Heart left ventricle (tissue), 16 donors: Measurements from ENCODE around the gene GUCY2C. TPM values are rescaled to one million over a fixed set of nuclear protein-coding genes. Genes with fewer than 3 reads are reported as not detected.

Experiments
- ATAC-seq, 4 donors: fragments of 200-7000 bp; cut with Tn5 transposase; one replicate each; pipeline ENCODE4 v1.9.1; 2020 to 2022; ENCODE audit warnings: moderate library complexity in 4 of 4, mild to moderate bottlenecking in 3 of 4, moderate number of reproducible peaks in 1 of 4
- DNase-seq, 5 donors: peaks; one replicate each; pipeline ENCODE4 v3.0.0-alpha.2; 2020
- H3K27ac ChIP-seq, 12 donors: fragments of 200-600 bp; sonication (generic) in 4 of 12; one replicate each; pipeline versions ENCODE4 v1.5.0 to v1.8.0; 2016 to 2022; ENCODE audit warnings: mild to moderate bottlenecking in 2 of 12
- H3K27me3 ChIP-seq, 9 donors: fragments of 200-600 bp; sonication (generic) in 2 of 9; one replicate each; pipeline versions ENCODE4 v1.5.1 to v1.8.0; 2016 to 2022; ENCODE audit warnings: mild to moderate bottlenecking in 3 of 9
- H3K36me3 ChIP-seq, 9 donors: fragments of 200-600 bp; sonication (generic) in 2 of 9; one replicate each; pipeline versions ENCODE4 v1.5.0 to v1.8.0; 2018 to 2022; ENCODE audit warnings: mild to moderate bottlenecking in 2 of 9
- H3K4me1 ChIP-seq, 12 donors: fragments of 200-600 bp; sonication (generic) in 4 of 12; one replicate each; pipeline versions ENCODE4 v1.5.0 to v1.8.0; 2016 to 2022; ENCODE audit warnings: mild to moderate bottlenecking in 3 of 12
- H3K4me3 ChIP-seq, 12 donors: fragments of 200-600 bp; sonication (generic) in 4 of 12; one replicate each; pipeline versions ENCODE4 v1.5.0 to v1.8.0; 2017 to 2022; ENCODE audit warnings: mild to moderate bottlenecking in 9 of 12, moderate library complexity in 4 of 12
- H3K9me3 ChIP-seq, 12 donors: fragments of 200-600 bp; sonication (generic) in 4 of 12; one replicate each; pipeline versions ENCODE4 v1.5.0 to v1.8.0; 2016 to 2022; ENCODE audit warnings: mild to moderate bottlenecking in 1 of 12
- POLR2A ChIP-seq, 2 donors: fragments of 450-650 bp; IDR thresholded peaks; one replicate each; pipeline ENCODE4 v1.6.1; 2017; ENCODE audit warnings: antibody characterized with exemption in 2 of 2, mild to moderate bottlenecking in 2 of 2, moderate library complexity in 2 of 2
- WGBS, 4 donors: extraction: QIAGEN DNeasy Blood & Tissue Kit in 2 of 4; methylation state at CpG; one replicate each; pipeline versions ENCODE4 v1.1.5 to v1.1.7; 2013 to 2018; 5-methylcytosine and 5-hydroxymethylcytosine counted together
- intact Hi-C, 10 donors: fragments of 100-400 bp; cut with DNase I; formaldehyde crosslinking; loops; one replicate each; pipeline versions ENCODE4 v1.11.1 to v1.14.2; 2022
- polyA plus RNA-seq, 2 donors: library from polyadenylated mRNA; stranded (reverse); fragments of 200-250 nt; gene quantifications; one replicate each; pipeline ENCODE4 v1.2.3, GENCODE V29; 2013
- total RNA-seq, 9 donors: library from RNA; depleted of rRNA in 2 of 9; stranded (reverse); fragments of >200 nt in 2 of 9; fragmentation: NEBNext Ultra II Directional in 3 of 9; extraction: Animal tissue kit (Norgen Biotek cat#: 25700) in 3 of 9; gene quantifications; one replicate each; pipeline versions ENCODE4 v1.1.0 to v1.2.4, GENCODE V29; 2016 to 2023
- TF ChIP-seq, protein P1 (sequence below), 12 donors: fragments of 200-600 bp; sonication (generic) in 4 of 12; IDR thresholded peaks; one replicate each; pipeline versions ENCODE4 v1.5.0 to v1.8.0; 2018 to 2022; ENCODE audit warnings: antibody characterized with exemption in 12 of 12, mild to moderate bottlenecking in 5 of 12
- donor health status: ischemic (EF 13 %, LVEDD 7.1; RV severe dilation, severe dysfunction).
- donor health status: healthy with polysubstance abuse.
- donor health status: DM: no; HTN: yes; CAD: no.
- donor health status: DM: no; HTN: no; CAD: no.
- donor health status: ischemic (EF 25% LVEDD 6.9; RV normal size, moderate dysfunction).
- donor health status: ischemic (EF 25% LVEDD 5.7; RV mildly dilated, moderate dysfunction).
- donor health status: healthy.
- donor health status: DM: yes; HTN: yes; CAD: no.
- donor health status: ischemic (EF 35%, LVEDD 5.7; RV mildly dilated, moderate dysfunction).
- donor health status: nonischemic (EF 11% LVEDD 7.7; RV severe dilation, severe dysfunction).
- donor health status: DM: yes; HTN: yes; CAD: no.
- donor health status: PGD.
- donor health status: ischemic (EF 29% LVEDD 5.4; RV normal size, mild dysfunction).
- donor health status: nonischemic (EF 23%, LVEDD 6.1; RV moderate dilation, normal function).

Gene GUCY2C
- total and polyA plus RNA-seq, 11 donors: 0.03 to 0.15 TPM; not detected in 9

DNA sequence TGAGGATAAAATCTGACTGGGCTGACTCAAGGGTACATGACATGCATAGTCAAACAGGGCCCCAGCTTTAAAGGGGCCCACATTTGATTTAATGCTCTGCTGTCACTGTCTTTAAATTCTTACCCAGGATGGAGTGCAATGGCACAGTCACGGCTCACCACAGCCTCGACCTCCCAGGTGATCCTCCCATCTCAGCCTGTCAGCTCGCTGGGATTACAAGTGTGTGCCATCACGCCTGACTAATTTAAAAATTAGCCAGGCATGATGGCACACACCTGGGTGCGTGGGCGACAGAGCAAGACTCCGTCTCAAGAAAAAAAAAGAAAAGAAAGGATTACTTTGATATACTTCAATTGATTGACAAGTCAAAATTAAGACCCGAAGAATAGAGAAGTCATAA, 119.5 kb downstream of the GUCY2C start:
- DNase-seq: no peak
- intact Hi-C loops: no loop called here
- Histone ChIP-seq H3K27ac (no peak overlapping the region), H3K36me3 (peaks cover 0 to 5% (median 0%) of the 10 kb centered on the region in 9 donors), H3K4me1 (peaks cover 0 to 28% (median 0%) of the 10 kb centered on the region in 12 donors), H3K9me3 (no peaks in the 10 kb centered on the region), H3K4me3 (no peak overlapping the region), H3K27me3 (no peaks in the 10 kb centered on the region)
- whole genome bisulfite sequencing, 4 donors: 79 to 84% (median 82%) methylated on average over 8 of the region's 8 CpGs
- no peak for ATAC-seq
- TF ChIP-seq, protein P1, sequence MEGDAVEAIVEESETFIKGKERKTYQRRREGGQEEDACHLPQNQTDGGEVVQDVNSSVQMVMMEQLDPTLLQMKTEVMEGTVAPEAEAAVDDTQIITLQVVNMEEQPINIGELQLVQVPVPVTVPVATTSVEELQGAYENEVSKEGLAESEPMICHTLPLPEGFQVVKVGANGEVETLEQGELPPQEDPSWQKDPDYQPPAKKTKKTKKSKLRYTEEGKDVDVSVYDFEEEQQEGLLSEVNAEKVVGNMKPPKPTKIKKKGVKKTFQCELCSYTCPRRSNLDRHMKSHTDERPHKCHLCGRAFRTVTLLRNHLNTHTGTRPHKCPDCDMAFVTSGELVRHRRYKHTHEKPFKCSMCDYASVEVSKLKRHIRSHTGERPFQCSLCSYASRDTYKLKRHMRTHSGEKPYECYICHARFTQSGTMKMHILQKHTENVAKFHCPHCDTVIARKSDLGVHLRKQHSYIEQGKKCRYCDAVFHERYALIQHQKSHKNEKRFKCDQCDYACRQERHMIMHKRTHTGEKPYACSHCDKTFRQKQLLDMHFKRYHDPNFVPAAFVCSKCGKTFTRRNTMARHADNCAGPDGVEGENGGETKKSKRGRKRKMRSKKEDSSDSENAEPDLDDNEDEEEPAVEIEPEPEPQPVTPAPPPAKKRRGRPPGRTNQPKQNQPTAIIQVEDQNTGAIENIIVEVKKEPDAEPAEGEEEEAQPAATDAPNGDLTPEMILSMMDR (IDR thresholded peaks at IDR 0.05): no peak
- no peak for TF ChIP-seq POLR2A (IDR thresholded peaks at IDR 0.05)

DNA sequence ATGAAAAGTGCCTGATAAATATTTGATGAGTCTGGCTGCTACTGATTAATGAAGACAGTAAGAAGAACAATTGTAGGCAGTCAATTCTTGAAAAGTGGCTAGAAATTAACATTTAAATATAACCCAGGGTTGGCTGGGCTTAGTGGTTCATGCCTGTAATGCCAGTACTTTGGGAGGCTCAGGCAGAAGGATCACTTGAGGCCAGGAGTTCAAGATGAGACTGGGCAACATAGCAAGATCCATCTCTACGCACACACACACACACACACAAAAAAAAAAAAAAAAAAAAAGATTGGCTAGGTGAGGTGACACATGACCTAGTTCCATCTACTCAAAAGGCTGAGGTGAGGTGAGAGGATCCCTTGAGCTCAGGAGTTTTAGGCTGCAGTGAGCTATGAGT, 120.8 kb downstream of the GUCY2C start:
- TF ChIP-seq, protein P1 (IDR thresholded peaks at IDR 0.05): no peak
- no peak for TF ChIP-seq POLR2A (IDR thresholded peaks at IDR 0.05)
- Histone ChIP-seq H3K4me1 (peaks cover 0 to 28% (median 0%) of the 10 kb centered on the region in 12 donors), H3K36me3 (no peaks in the 10 kb centered on the region), H3K4me3 (no peak overlapping the region), H3K9me3 (no peaks in the 10 kb centered on the region), H3K27me3 (no peaks in the 10 kb centered on the region), H3K27ac (no peak overlapping the region)
- DNase-seq (no peak), ATAC-seq (no peak)
- 88 to 100% (median 98%) methylated on average over 1 of the region's 1 CpG for WGBS, 4 donors
- intact Hi-C loops: no loop called here

DNA sequence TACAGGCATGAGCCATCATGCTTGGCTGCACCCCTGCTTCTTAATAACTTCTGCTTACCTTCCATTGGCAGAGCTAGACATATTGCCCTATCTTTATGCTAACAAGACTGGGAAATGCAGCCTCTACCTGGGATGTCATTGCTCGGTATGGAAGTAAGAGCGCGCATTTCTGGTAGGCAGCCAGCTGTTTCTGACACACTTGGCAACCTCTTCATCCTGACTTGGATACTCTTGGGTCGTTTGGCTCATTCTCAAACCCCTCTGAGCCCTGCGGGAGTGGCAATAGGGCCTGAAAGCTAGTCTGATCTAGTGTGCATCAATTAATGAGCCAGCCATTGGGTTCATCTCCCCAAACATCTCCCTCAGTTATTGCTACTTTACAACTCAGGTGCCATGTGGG, 123.3 kb downstream of the GUCY2C start:
- H3K4me3 ChIP-seq: no peak overlapping the region
- H3K27ac ChIP-seq: no peak overlapping the region
- no peaks in the 10 kb centered on the region for H3K36me3 ChIP-seq
- intact Hi-C loops: loop anchor here in 3 of 10 donors (5.0 kb wide), 2 partner anchors 39 to 44 kb away; no protein-coding TSS in a partner anchor
- ATAC-seq: peak in 3 of 4 donors; percentile 52 to 74 (median 69)
- H3K9me3 ChIP-seq: no peaks in the 10 kb centered on the region
- peak in 2 of 5 donors; percentile 46 to 52 for DNase-seq
- H3K27me3 ChIP-seq: no peaks in the 10 kb centered on the region
- peaks cover 0 to 35% (median 3%) of the 10 kb centered on the region in 12 donors for H3K4me1 ChIP-seq
- TF ChIP-seq POLR2A (IDR thresholded peaks at IDR 0.05): no peak
- TF ChIP-seq, protein P1 (IDR thresholded peaks at IDR 0.05): no peak
- 45 to 68% (median 54%) methylated on average over 5 of the region's 5 CpGs for WGBS, 4 donors

DNA sequence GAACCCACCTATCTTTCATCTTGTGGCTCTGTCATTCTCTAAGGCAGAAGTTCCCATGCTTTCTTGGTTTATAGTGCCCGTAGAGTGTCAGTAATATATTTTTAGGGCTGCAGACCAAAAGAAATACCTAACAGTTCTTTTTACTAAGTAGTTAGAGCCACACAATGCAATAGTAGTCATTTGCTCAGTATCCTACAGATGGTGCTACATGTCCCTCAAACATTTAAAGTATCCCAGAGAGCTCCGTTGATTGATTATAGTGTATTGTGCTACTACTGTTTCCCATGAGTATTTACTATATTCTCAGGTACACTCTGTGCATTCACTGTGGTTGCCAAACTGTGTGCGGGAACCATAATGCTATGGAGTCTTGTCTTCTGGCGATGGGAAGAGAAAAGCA, 124.0 kb downstream of the GUCY2C start:
- no peak for ATAC-seq
- 80 to 88% (median 85%) methylated on average over 4 of the region's 4 CpGs for WGBS, 4 donors
- TF ChIP-seq, protein P1 (IDR thresholded peaks at IDR 0.05): no peak
- no peak for TF ChIP-seq POLR2A (IDR thresholded peaks at IDR 0.05)
- no peak for DNase-seq
- H3K4me3 ChIP-seq: no peak overlapping the region
- no peaks in the 10 kb centered on the region for H3K36me3 ChIP-seq
- H3K27me3 ChIP-seq: no peaks in the 10 kb centered on the region
- H3K27ac ChIP-seq: no peak overlapping the region
- intact Hi-C loops: loop anchor here in 3 of 10 donors (5.0 kb wide), 2 partner anchors 40 to 45 kb away; no protein-coding TSS in a partner anchor
- peaks cover 0 to 33% (median 3%) of the 10 kb centered on the region in 12 donors for H3K4me1 ChIP-seq
- H3K9me3 ChIP-seq: no peaks in the 10 kb centered on the region
